ENCODE measurements around the gene NELL1.

GRCh38 chr11:21323617-21324016, 654.2 kb downstream of the NELL1 start:
- TF ChIP-seq CTCF (IDR thresholded peaks at IDR 0.05) (no peak), POLR2A (IDR thresholded peaks at IDR 0.05) (no peak)
